ENCODE data around the gene NATD1.

Gene NATD1

DNA sequence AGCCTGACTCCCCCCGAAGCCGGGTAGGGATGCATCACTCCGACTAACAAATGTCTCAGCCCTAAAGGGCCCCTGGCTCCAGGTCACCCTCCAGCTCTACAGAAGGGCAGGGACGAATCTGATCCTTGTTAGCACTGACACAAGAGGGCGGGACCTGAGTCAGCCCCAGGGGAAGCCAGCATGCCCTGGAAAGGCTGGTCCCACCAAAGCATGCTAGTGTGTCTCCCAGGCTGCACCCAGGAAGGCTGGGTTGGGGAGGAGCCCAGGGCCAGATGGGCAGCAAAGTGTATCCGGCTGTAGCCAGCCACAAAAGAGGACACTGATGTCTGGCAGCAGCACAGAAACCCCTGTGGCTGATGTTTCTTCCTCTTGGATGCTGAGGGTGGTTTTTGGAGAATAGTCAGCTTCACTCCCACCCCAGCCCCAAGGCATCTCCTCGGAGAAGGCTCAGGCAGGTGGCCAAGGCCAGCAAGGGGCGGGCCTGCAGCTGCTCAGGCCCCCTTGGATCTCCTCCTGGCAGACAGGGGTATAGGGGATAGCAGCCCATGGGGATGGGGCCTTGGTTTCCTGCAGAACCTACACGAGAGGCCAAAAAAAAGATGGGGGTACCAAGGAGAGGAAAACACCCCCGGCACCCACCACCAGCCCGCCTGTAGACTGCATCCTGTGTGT lies 11.0 kb downstream of the NATD1 start:
- TF ChIP-seq, protein P1, sequence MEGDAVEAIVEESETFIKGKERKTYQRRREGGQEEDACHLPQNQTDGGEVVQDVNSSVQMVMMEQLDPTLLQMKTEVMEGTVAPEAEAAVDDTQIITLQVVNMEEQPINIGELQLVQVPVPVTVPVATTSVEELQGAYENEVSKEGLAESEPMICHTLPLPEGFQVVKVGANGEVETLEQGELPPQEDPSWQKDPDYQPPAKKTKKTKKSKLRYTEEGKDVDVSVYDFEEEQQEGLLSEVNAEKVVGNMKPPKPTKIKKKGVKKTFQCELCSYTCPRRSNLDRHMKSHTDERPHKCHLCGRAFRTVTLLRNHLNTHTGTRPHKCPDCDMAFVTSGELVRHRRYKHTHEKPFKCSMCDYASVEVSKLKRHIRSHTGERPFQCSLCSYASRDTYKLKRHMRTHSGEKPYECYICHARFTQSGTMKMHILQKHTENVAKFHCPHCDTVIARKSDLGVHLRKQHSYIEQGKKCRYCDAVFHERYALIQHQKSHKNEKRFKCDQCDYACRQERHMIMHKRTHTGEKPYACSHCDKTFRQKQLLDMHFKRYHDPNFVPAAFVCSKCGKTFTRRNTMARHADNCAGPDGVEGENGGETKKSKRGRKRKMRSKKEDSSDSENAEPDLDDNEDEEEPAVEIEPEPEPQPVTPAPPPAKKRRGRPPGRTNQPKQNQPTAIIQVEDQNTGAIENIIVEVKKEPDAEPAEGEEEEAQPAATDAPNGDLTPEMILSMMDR (IDR thresholded peaks at IDR 0.05; ENCODE audit: borderline replicate concordance, extremely low read depth, low read length, poor library complexity, severe bottlenecking): no peak
- TF ChIP-seq EZH2 (IDR thresholded peaks at IDR 0.05; ENCODE audit: borderline replicate concordance, low read depth, low read length, severe bottlenecking): no peak
- ATAC-seq (ENCODE audit: insufficient read depth, low read depth): no peak

DNA sequence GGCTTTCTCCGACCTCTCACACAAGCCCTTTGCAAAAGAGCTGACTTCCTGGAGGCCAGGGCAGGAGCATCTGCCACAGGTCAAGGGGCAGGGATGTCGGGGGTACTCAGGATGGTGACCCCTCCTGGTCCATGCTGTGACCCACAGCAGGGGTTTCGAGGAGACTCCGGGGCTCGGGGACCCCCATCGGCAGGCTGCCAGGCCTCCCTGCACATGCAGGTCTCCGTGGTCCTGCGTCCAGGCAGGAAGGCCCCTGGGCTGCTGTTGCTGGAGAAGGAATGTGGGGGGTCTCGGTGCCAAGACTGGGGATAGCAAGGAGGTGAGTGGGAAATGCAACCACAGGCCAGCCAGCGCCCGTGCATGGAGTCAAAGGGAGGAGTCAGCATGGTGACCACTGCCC lies 11.6 kb downstream of the NATD1 start:
- no peaks in the 10 kb centered on the region for H3K9me3 ChIP-seq (ENCODE audit: insufficient read depth, low read length, severe bottlenecking)
- no peak overlapping the region for H3K27ac ChIP-seq (ENCODE audit: low read length)
- no peaks in the 10 kb centered on the region for H3K36me3 ChIP-seq (ENCODE audit: insufficient read depth, low read length)
- peaks cover 16% of the 10 kb centered on the region for H4K20me1 ChIP-seq (ENCODE audit: insufficient read depth, low read length)
- no peak overlapping the region for H2AFZ ChIP-seq (ENCODE audit: low read depth, low read length)
- H3K4me3 ChIP-seq (ENCODE audit: low read depth in 1 of 2, low read length in 2 of 2): no peak overlapping the region
- no peaks in the 10 kb centered on the region for H3K79me2 ChIP-seq (ENCODE audit: insufficient read depth, low read length)
- ATAC-seq (ENCODE audit: insufficient read depth, low read depth) (no peak), DNase-seq (no peak)
- TF ChIP-seq EZH2 (IDR thresholded peaks at IDR 0.05; ENCODE audit: borderline replicate concordance, low read depth, low read length, severe bottlenecking): no peak
- TF ChIP-seq, protein P1 (IDR thresholded peaks at IDR 0.05; ENCODE audit: borderline replicate concordance, extremely low read depth, low read length, poor library complexity, severe bottlenecking): no peak
- H3K4me1 ChIP-seq (ENCODE audit: insufficient read depth, low read length): no peaks in the 10 kb centered on the region
- H3K27me3 ChIP-seq (ENCODE audit: insufficient read depth, low read length, poor library complexity): no peaks in the 10 kb centered on the region
- H3K9ac ChIP-seq (ENCODE audit: low read depth, low read length): no peak overlapping the region
- no peak overlapping the region for H3K4me2 ChIP-seq (ENCODE audit: insufficient read depth, low read length)

More for the DNA sequence above, 11.0 kb downstream of the NATD1 start:
- Histone ChIP-seq H3K27ac (ENCODE audit: low read length) (no peak overlapping the region), H3K9ac (ENCODE audit: low read depth, low read length) (no peak overlapping the region), H3K79me2 (ENCODE audit: insufficient read depth, low read length) (no peaks in the 10 kb centered on the region), H4K20me1 (ENCODE audit: insufficient read depth, low read length) (peaks cover 19% of the 10 kb centered on the region), H3K9me3 (ENCODE audit: insufficient read depth, low read length, severe bottlenecking) (no peaks in the 10 kb centered on the region), H3K4me2 (ENCODE audit: insufficient read depth, low read length) (no peak overlapping the region), H3K4me3 (ENCODE audit: low read depth in 1 of 2, low read length in 2 of 2) (no peak overlapping the region), H3K27me3 (ENCODE audit: insufficient read depth, low read length, poor library complexity) (no peaks in the 10 kb centered on the region), H3K4me1 (ENCODE audit: insufficient read depth, low read length) (no peaks in the 10 kb centered on the region), H3K36me3 (ENCODE audit: insufficient read depth, low read length) (no peaks in the 10 kb centered on the region), H2AFZ (ENCODE audit: low read depth, low read length) (no peak overlapping the region)
- no peak for DNase-seq

DNA sequence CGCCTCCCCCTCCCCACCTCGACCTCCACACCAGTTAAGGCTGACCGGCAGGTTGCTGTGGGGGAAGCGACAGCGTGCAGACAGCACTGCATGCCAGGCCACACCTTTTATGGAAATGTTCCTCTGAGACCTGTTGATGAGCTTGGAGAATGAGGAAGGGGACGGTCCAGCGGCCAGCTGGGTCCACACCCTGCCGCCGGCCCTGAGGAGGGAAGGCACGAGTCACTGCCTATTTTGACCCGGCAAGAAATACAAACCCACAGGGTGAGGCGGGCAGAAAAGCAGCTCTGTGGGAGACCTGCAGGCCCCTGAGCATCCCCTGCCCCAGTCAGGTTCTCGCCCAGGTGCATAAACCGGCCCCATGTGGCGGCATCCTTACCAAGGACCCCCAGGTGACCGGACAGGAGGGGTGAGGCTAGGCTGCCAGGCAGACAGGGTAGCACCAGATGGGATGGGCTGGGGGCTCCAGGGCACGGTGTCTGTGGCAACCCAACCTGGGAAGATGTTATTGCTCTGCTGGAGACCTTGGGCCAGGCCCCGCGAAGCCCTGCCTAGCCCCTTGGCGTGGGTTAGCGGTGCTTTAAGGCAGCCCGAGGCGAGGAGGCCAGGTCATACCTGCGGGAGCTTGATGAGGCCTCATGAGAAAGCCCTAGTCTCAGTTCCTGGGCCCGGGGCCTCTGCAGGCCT lies 12.7 kb downstream of the NATD1 start:
- Histone ChIP-seq H3K36me3 (ENCODE audit: insufficient read depth, low read length) (no peaks in the 10 kb centered on the region), H3K27me3 (ENCODE audit: insufficient read depth, low read length, poor library complexity) (no peaks in the 10 kb centered on the region), H3K4me2 (ENCODE audit: insufficient read depth, low read length) (no peak overlapping the region), H3K27ac (ENCODE audit: low read length) (no peak overlapping the region), H2AFZ (ENCODE audit: low read depth, low read length) (no peak overlapping the region), H3K4me1 (ENCODE audit: insufficient read depth, low read length) (no peaks in the 10 kb centered on the region), H3K4me3 (ENCODE audit: low read depth in 1 of 2, low read length in 2 of 2) (no peak overlapping the region), H3K9ac (ENCODE audit: low read depth, low read length) (no peak overlapping the region), H4K20me1 (ENCODE audit: insufficient read depth, low read length) (peaks cover 15% of the 10 kb centered on the region), H3K79me2 (ENCODE audit: insufficient read depth, low read length) (no peaks in the 10 kb centered on the region), H3K9me3 (ENCODE audit: insufficient read depth, low read length, severe bottlenecking) (no peaks in the 10 kb centered on the region)
- DNase-seq (no peak), ATAC-seq (ENCODE audit: insufficient read depth, low read depth) (no peak)
- no peak for TF ChIP-seq EZH2 (IDR thresholded peaks at IDR 0.05; ENCODE audit: borderline replicate concordance, low read depth, low read length, severe bottlenecking)
- TF ChIP-seq, protein P1 (IDR thresholded peaks at IDR 0.05; ENCODE audit: borderline replicate concordance, extremely low read depth, low read length, poor library complexity, severe bottlenecking): no peak
